Umbilical cord (tissue), 2 donors: ENCODE measurements around the gene TRPC4AP. TPM values are rescaled to one million over a fixed set of nuclear protein-coding genes. Genes with fewer than 3 reads are reported as not detected.

Experiments
- DNase-seq: peaks from one replicate; pipeline ENCODE4 v3.0.0-alpha.2; 2015; ENCODE audit warnings: low spot score
- total RNA-seq: library from RNA; depleted of rRNA; stranded (reverse); fragments of >200 nt; gene quantifications from one replicate; pipeline ENCODE4 v1.2.3, GENCODE V29; 2014; ENCODE audit warnings: low replicate concordance; ENCODE audit not compliant: insufficient read depth

Gene TRPC4AP
- total RNA-seq, 1 donor from 2014 or later, result 49.4 TPM

- DNase-seq, result no peak
These were observed 120.9 kb downstream of the TRPC4AP start for GRCh38 chr20:34971561-34972235.

GRCh38 chr20:34970846-34971560 lies 121.6 kb downstream of the TRPC4AP start:
- no peak for DNase-seq

- no peak for DNase-seq
These were observed 122.3 kb downstream of the TRPC4AP start for GRCh38 chr20:34970193-34970840.

GRCh38 chr20:34968042-34968775 lies 124.4 kb downstream of the TRPC4AP start:
- DNase-seq, result no peak

- no peak for DNase-seq
These were observed 125.2 kb downstream of the TRPC4AP start for GRCh38 chr20:34967421-34967820.

- DNase-seq, result no peak
These were observed 127.6 kb downstream of the TRPC4AP start for GRCh38 chr20:34965051-34965450.

GRCh38 chr20:34964486-34964885 lies 128.1 kb downstream of the TRPC4AP start:
- DNase-seq, result no peak

- peak; percentile 13 for DNase-seq
These were observed 135.7 kb downstream of the TRPC4AP start for GRCh38 chr20:34956751-34957472.

- no peak for DNase-seq
These were observed 136.6 kb downstream of the TRPC4AP start for GRCh38 chr20:34956041-34956458.

- DNase-seq, result peak; percentile 99
These were observed 137.2 kb downstream of the TRPC4AP start, which contains the start of the genes GSS and MYH7B for GRCh38 chr20:34955231-34956040. Gene GSS (minus strand): TSS chr20:34955806. CDS start chr20:34951852, 3,954 bp downstream. Gene MYH7B (plus strand): TSS chr20:34955868. CDS start chr20:34978006, 22,138 bp downstream.

GRCh38 chr20:34954904-34955230 lies 137.7 kb downstream of the TRPC4AP start:
- DNase-seq, result no peak

- DNase-seq, result no peak
These were observed 138.6 kb downstream of the TRPC4AP start for GRCh38 chr20:34953960-34954359.

GRCh38 chr20:34952671-34953070 lies 139.9 kb downstream of the TRPC4AP start:
- no peak for DNase-seq

Other genes starting within 250 kb of the TRPC4AP start
- 10.4 TPM for gene GGT7, start 220.0 kb downstream of the TRPC4AP start, total RNA-seq
- gene ACSS2, start 216.2 kb downstream of the TRPC4AP start, total RNA-seq, result 49.1 TPM
- 39.5 TPM for gene GSS, start 137.0 kb downstream of the TRPC4AP start, total RNA-seq
- not detected for gene MYH7B, start 136.9 kb downstream of the TRPC4AP start, total RNA-seq
- 14.2 TPM for gene EDEM2, start 54.5 kb upstream of the TRPC4AP start, total RNA-seq
- 44.5 TPM for gene PROCR, start 79.3 kb upstream of the TRPC4AP start, total RNA-seq
- gene MMP24, start 133.9 kb upstream of the TRPC4AP start, total RNA-seq, result 0.24 TPM
- gene MMP24OS, start 185.3 kb upstream of the TRPC4AP start, total RNA-seq, result 28.4 TPM
- 72.9 TPM for gene EIF6, start 192.0 kb upstream of the TRPC4AP start, total RNA-seq
- gene FAM83C, start 199.6 kb upstream of the TRPC4AP start, total RNA-seq, result 0.72 TPM